ENCODE data around the gene SPATA45. TPM values are rescaled to one million over a fixed set of nuclear protein-coding genes. Genes with fewer than 3 reads are reported as not detected.

Gene SPATA45
- total RNA-seq, 2 experiments from 2014 or later, result not detected

DNA sequence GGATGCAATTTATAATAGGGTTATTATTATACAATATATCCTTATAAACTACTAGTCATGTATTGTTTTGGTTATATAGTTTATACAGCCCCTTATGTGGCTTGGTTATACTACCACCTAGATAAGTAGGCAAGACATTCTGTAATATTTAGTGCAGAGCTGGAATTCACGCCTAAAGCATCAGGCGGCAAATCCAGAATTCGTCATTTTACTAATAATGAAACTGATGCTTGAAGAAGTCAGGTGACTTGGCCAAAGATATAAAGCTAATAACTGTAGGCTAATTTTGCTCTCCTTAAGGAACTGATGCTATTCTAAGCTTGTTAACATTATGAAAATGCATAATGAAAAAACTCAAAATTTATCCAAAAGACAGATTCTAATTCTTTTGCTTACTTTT, 66.7 kb downstream of the SPATA45 start:
- POLR2A ChIA-PET, result no interaction called here
- no peak overlapping the region for H3K27ac Mint-ChIP-seq
- no peak for ATAC-seq

More for the DNA sequence above, 66.7 kb downstream of the SPATA45 start:
- intact Hi-C loops (cut with DNase I, micrococcal nuclease), result loop anchor here in 1 of 2 experiments (5.0 kb wide), 2 partner anchors 33 to 323 kb away; no protein-coding TSS in a partner anchor
- Mint-ChIP-seq H3K27me3 (no peaks in the 10 kb centered on the region), H3K4me3 (no peak overlapping the region), H3K36me3 (ENCODE audit: low read depth) (peaks cover 34% of the 10 kb centered on the region), H3K9me3 (ENCODE audit: low read depth) (no peaks in the 10 kb centered on the region), H3K4me1 (peaks cover 27% of the 10 kb centered on the region)
- CTCF ChIA-PET, result interaction anchor here (0.6 to 12.6 kb wide), 20 partner anchors 8 to 324 kb away, joined by 3 to 88 read pairs (median 6); partner anchors contain the start of genes BATF3, NSL1, RPS6KC1 and TATDN3
- no peak for DNase-seq

Other genes starting within 250 kb of the SPATA45 start
- gene ATF3, start 238.9 kb downstream of the SPATA45 start, total RNA-seq, result 10 to 100 TPM; 40.3 to 44.9 TPM
- 100 to 1,000 TPM; 129 to 149 TPM for gene BATF3, start 147.8 kb downstream of the SPATA45 start, total RNA-seq
- gene NSL1, start 55.9 kb downstream of the SPATA45 start, total RNA-seq, result 10 to 100 TPM; 39.2 to 40.9 TPM
- 10 to 100 TPM; 13.8 to 15.2 TPM for gene TATDN3, start 55.8 kb downstream of the SPATA45 start, total RNA-seq
- gene FLVCR1, start 10.6 kb upstream of the SPATA45 start, total RNA-seq, result 10 to 100 TPM; 13.5 to 13.9 TPM
- gene VASH2, start 102.9 kb upstream of the SPATA45 start, total RNA-seq, result under 1 TPM; 0.34 to 0.53 TPM
- gene ANGEL2, start 168.2 kb upstream of the SPATA45 start, total RNA-seq, result 10 to 100 TPM; 41.3 to 51.5 TPM
- 1 to 10 TPM; 4.9 to 5.7 TPM for gene RPS6KC1, start 203.6 kb upstream of the SPATA45 start, total RNA-seq

Measured in activated CD4-positive, alpha-beta T cell treated with anti-CD3 and anti-CD28 coated beads for 36 hours (primary cell).